PFSK-1 (cell line): Measurements from ENCODE around the gene TBC1D2.

Experiments used
- FOXP2 ChIP-seq: optimal IDR thresholded peaks from 2 replicates; pipeline ENCODE3; 2011; ENCODE audit warnings: borderline replicate concordance, control low read depth, inconsistent platforms; ENCODE audit not compliant: insufficient read depth; ENCODE audit errors: extremely low read length, extremely low read depth
- POLR2AphosphoS5 ChIP-seq: IDR thresholded peaks from 2 replicates; pipeline ENCODE4 v1.6.1; 2012; ENCODE audit warnings: low read depth, mild to moderate bottlenecking, control low read depth, low read length, moderate library complexity
- REST ChIP-seq, 2 experiments: IDR thresholded peaks; 2 replicates each; pipeline versions ENCODE4 v1.6.1 to v1.8.0; 2011 to 2012; ENCODE audit warnings: low read depth in 2 of 2, low read length in 2 of 2, control low read depth in 1 of 2, inconsistent platforms in 1 of 2, mild to moderate bottlenecking in 1 of 2, moderate library complexity in 1 of 2; ENCODE audit not compliant: insufficient read depth in 1 of 2
- SIN3A ChIP-seq: IDR thresholded peaks from 2 replicates; pipeline ENCODE4 v1.6.1; 2012; ENCODE audit warnings: mild to moderate bottlenecking, low read length, moderate library complexity, borderline replicate concordance; ENCODE audit not compliant: insufficient read depth
- TAF1 ChIP-seq: IDR thresholded peaks from 2 replicates; pipeline ENCODE4 v1.6.1; 2012; ENCODE audit warnings: low read length, control low read depth, borderline replicate concordance; ENCODE audit not compliant: insufficient read depth

TBC1D2 gene

GRCh38 chr9:98176391-98177259 is 78.8 kb downstream of the TBC1D2 start:
- TF ChIP-seq REST (IDR thresholded peaks at IDR 0.05; ENCODE audit: insufficient read depth in 1 of 2, low read depth in 2 of 2, low read length in 2 of 2), result no peak
- no peak for TF ChIP-seq POLR2AphosphoS5
- TF ChIP-seq FOXP2, result no peak
- TF ChIP-seq TAF1, result no peak
- TF ChIP-seq SIN3A, result no peak

GRCh38 chr9:98175762-98176161 is 79.7 kb downstream of the TBC1D2 start:
- no peak for TF ChIP-seq TAF1
- no peak for TF ChIP-seq SIN3A
- no peak for TF ChIP-seq POLR2AphosphoS5
- TF ChIP-seq FOXP2, result no peak
- no peak for TF ChIP-seq REST (IDR thresholded peaks at IDR 0.05; ENCODE audit: insufficient read depth in 1 of 2, low read depth in 2 of 2, low read length in 2 of 2)

GRCh38 chr9:98175028-98175569 is 80.3 kb downstream of the TBC1D2 start:
- no peak for TF ChIP-seq REST (IDR thresholded peaks at IDR 0.05; ENCODE audit: insufficient read depth in 1 of 2, low read depth in 2 of 2, low read length in 2 of 2)
- no peak for TF ChIP-seq SIN3A
- no peak for TF ChIP-seq FOXP2
- TF ChIP-seq POLR2AphosphoS5, result no peak
- no peak for TF ChIP-seq TAF1

- TF ChIP-seq TAF1 (no peak), SIN3A (no peak)
Measured at GRCh38 chr9:98173181-98173580, 82.3 kb downstream of the TBC1D2 start.

- no peak for TF ChIP-seq SIN3A
- TF ChIP-seq TAF1, result no peak
- TF ChIP-seq POLR2AphosphoS5, result no peak
- no peak for TF ChIP-seq REST (IDR thresholded peaks at IDR 0.05; ENCODE audit: insufficient read depth in 1 of 2, low read depth in 2 of 2, low read length in 2 of 2)
- no peak for TF ChIP-seq FOXP2
Measured at GRCh38 chr9:98172604-98173003, 82.8 kb downstream of the TBC1D2 start.
